ENCODE data around the gene NMT1. TPM values are rescaled to one million over a fixed set of nuclear protein-coding genes. Genes with fewer than 3 reads are reported as not detected.
"Not testable (repeated sequence)": the region's sequence is repeated elsewhere in the genome, so short reads cannot be mapped to it uniquely, and the experiment has no call there.

The NMT1 gene
- total RNA-seq, 1 donor from 2014 or later = 75.8 TPM

GRCh38 chr17:45120558-45120957 lies 59.4 kb downstream of the NMT1 start:
- DNase-seq = no peak

- DNase-seq = no peak
These were observed 59.9 kb downstream of the NMT1 start for GRCh38 chr17:45121055-45121454.

- no peak for DNase-seq
These were observed 62.1 kb downstream of the NMT1 start for GRCh38 chr17:45123076-45123770.

- no peak for DNase-seq
These were observed 63.0 kb downstream of the NMT1 start for GRCh38 chr17:45123930-45124796.

GRCh38 chr17:45124797-45125122 lies 63.6 kb downstream of the NMT1 start:
- DNase-seq = not testable (repeated sequence)

GRCh38 chr17:45125509-45125908 lies 64.4 kb downstream of the NMT1 start:
- no peak for DNase-seq

- no peak for DNase-seq
These were observed 66.1 kb downstream of the NMT1 start for GRCh38 chr17:45127207-45127547.

- DNase-seq = peak; percentile 64
These were observed 66.6 kb downstream of the NMT1 start for GRCh38 chr17:45127548-45128300.

- DNase-seq = no peak
These were observed 67.2 kb downstream of the NMT1 start for GRCh38 chr17:45128331-45128730.

GRCh38 chr17:45128989-45129388 lies 67.9 kb downstream of the NMT1 start:
- DNase-seq = no peak

- peak; percentile 76 for DNase-seq
These were observed 68.4 kb downstream of the NMT1 start for GRCh38 chr17:45129426-45129939.

- no peak for DNase-seq
These were observed 69.0 kb downstream of the NMT1 start for GRCh38 chr17:45129940-45130680.

GRCh38 chr17:45130681-45131615 lies 69.8 kb downstream of the NMT1 start:
- no peak for DNase-seq

- peak; percentile 71 for DNase-seq
These were observed 70.7 kb downstream of the NMT1 start for GRCh38 chr17:45131616-45132319.

GRCh38 chr17:45132320-45132571 lies 71.1 kb downstream of the NMT1 start, which contains the start of gene PLCD3:
TSS of gene PLCD3 (minus strand) at chr17:45132515. CDS start at chr17:45132410, 105 bp downstream.
- no peak for DNase-seq

- DNase-seq = peak; percentile 89
These were observed 71.7 kb downstream of the NMT1 start for GRCh38 chr17:45132572-45133463.

- peak; percentile 99 for DNase-seq
These were observed 74.3 kb downstream of the NMT1 start, which contains the start of gene ACBD4 for GRCh38 chr17:45135192-45135977. TSS of gene ACBD4 (plus strand) at chr17:45135687. CDS start at chr17:45136145, 458 bp downstream.
